Thyroid gland (tissue), 4 donors: ENCODE data around the gene ARHGEF10L.

Source experiments
- POLR2A ChIP-seq, 2 donors: fragments of 450-650 bp; IDR thresholded peaks; one replicate each; pipeline ENCODE4 v1.6.1; 2017; ENCODE audit warnings: antibody characterized with exemption in 2 of 2, mild to moderate bottlenecking in 2 of 2, moderate library complexity in 1 of 2
- TF ChIP-seq, protein P1 (sequence below), 6 experiments: fragments of 200-600 bp in 3 of 6; fragments of 450-650 bp in 3 of 6; sonication (generic) in 3 of 6; IDR thresholded peaks; one replicate each; pipeline ENCODE4 v1.5.1; 2016 to 2019; ENCODE audit warnings: antibody characterized with exemption in 6 of 6, mild to moderate bottlenecking in 2 of 6, inconsistent platforms in 1 of 6, moderate library complexity in 1 of 6

GRCh38 chr1:17637055-17637454 lies 97.6 kb downstream of the ARHGEF10L start:
- no peak for TF ChIP-seq POLR2A (IDR thresholded peaks at IDR 0.05)
- TF ChIP-seq, protein P1, sequence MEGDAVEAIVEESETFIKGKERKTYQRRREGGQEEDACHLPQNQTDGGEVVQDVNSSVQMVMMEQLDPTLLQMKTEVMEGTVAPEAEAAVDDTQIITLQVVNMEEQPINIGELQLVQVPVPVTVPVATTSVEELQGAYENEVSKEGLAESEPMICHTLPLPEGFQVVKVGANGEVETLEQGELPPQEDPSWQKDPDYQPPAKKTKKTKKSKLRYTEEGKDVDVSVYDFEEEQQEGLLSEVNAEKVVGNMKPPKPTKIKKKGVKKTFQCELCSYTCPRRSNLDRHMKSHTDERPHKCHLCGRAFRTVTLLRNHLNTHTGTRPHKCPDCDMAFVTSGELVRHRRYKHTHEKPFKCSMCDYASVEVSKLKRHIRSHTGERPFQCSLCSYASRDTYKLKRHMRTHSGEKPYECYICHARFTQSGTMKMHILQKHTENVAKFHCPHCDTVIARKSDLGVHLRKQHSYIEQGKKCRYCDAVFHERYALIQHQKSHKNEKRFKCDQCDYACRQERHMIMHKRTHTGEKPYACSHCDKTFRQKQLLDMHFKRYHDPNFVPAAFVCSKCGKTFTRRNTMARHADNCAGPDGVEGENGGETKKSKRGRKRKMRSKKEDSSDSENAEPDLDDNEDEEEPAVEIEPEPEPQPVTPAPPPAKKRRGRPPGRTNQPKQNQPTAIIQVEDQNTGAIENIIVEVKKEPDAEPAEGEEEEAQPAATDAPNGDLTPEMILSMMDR (IDR thresholded peaks at IDR 0.05), result no peak
